Kidney (tissue), 14 donors: ENCODE results near the gene RHBDL1. TPM values are rescaled to one million over a fixed set of nuclear protein-coding genes. Genes with fewer than 3 reads are reported as not detected.

Source experiments
- DNase-seq, 5 donors: peaks; one replicate each; pipeline ENCODE4 v3.0.0-alpha.2; 2013 to 2020
- FAIRE-seq: peaks from 2 replicates; lab custom pipeline; 2012; peaks lifted over from hg19 to GRCh38; lab: Jason Lieb, UNC
- H3K27ac ChIP-seq, 2 donors: one replicate each; pipeline ENCODE4 v1.7.0; 2013; ENCODE audit warnings: low read depth in 2 of 2, low read length in 2 of 2, inconsistent platforms in 1 of 2
- H3K27me3 ChIP-seq: one replicate; pipeline ENCODE4 v1.7.1; 2013; ENCODE audit warnings: low read length, inconsistent platforms; ENCODE audit not compliant: control insufficient read depth, insufficient read depth
- H3K36me3 ChIP-seq, 3 donors: one replicate each; pipeline versions ENCODE4 v1.7.0 to v1.7.1; 2013; ENCODE audit warnings: low read length in 3 of 3, control low read depth in 1 of 3, inconsistent platforms in 1 of 3; ENCODE audit not compliant: insufficient read depth in 3 of 3, control insufficient read depth in 2 of 3
- H3K4me1 ChIP-seq, 3 donors: one replicate each; pipeline versions ENCODE4 v1.7.0 to v1.7.1; 2013; ENCODE audit warnings: low read length in 3 of 3, inconsistent platforms in 1 of 3, low read depth in 1 of 3; ENCODE audit not compliant: control insufficient read depth in 2 of 3, insufficient read depth in 2 of 3
- H3K4me3 ChIP-seq, 3 donors: one replicate each; pipeline versions ENCODE4 v1.7.0 to v1.8.1; 2013; ENCODE audit warnings: low read length in 3 of 3, control low read depth in 1 of 3, inconsistent platforms in 1 of 3
- H3K9ac ChIP-seq, 3 donors: one replicate each; pipeline versions ENCODE4 v1.7.0 to v1.7.1; 2013; ENCODE audit warnings: low read length in 3 of 3, control low read depth in 1 of 3, inconsistent platforms in 1 of 3
- H3K9me3 ChIP-seq, 3 donors: one replicate each; pipeline versions ENCODE4 v1.7.0 to v1.7.1; 2013; ENCODE audit warnings: low read length in 3 of 3, control low read depth in 1 of 3, inconsistent platforms in 1 of 3; ENCODE audit not compliant: control insufficient read depth in 2 of 3, insufficient read depth in 1 of 3
- intact Hi-C: fragments of 100-400 bp; cut with DNase I; formaldehyde crosslinking; loops from one replicate; pipeline ENCODE4 v1.11.1; 2022
- polyA plus RNA-seq: library from polyadenylated mRNA; stranded (reverse); fragments of 350-450 nt; fragmentation: Illumina TruSeq; extraction: RNeasy Lipid Tissue Mini Kit (QIAGEN cat#74804); gene quantifications from one replicate; pipeline ENCODE4 v1.2.3, GENCODE V29; 2014; ENCODE audit warnings: low read depth, low replicate concordance; ENCODE audit not compliant: insufficient read depth
- total RNA-seq: library from RNA; stranded (reverse); fragmentation: NEBNext Ultra II Directional; extraction: Animal tissue kit (Norgen Biotek cat#: 25700); gene quantifications from one replicate; pipeline ENCODE4 v1.2.1, GENCODE V29; 2021
- TF ChIP-seq, protein P1 (sequence below): IDR thresholded peaks from 3 replicates; pipeline ENCODE4 v1.5.1; 2012; ENCODE audit warnings: mild to moderate bottlenecking, moderate library complexity, borderline replicate concordance; ENCODE audit not compliant: insufficient read depth; ENCODE audit errors: extremely low read depth
- donor health status: control.
- donor health status: control.
- donor health status: control.
- donor health status: control.
- donor health status: control.
- donor health status: DM: yes; HTN: yes; CAD: no.
- donor health status: Normal renal cell carcinoma (clear cell type).

RHBDL1 gene
- total and polyA plus RNA-seq, 2 donors from 2014 or later: 0.88 to 9.7 TPM

DNA sequence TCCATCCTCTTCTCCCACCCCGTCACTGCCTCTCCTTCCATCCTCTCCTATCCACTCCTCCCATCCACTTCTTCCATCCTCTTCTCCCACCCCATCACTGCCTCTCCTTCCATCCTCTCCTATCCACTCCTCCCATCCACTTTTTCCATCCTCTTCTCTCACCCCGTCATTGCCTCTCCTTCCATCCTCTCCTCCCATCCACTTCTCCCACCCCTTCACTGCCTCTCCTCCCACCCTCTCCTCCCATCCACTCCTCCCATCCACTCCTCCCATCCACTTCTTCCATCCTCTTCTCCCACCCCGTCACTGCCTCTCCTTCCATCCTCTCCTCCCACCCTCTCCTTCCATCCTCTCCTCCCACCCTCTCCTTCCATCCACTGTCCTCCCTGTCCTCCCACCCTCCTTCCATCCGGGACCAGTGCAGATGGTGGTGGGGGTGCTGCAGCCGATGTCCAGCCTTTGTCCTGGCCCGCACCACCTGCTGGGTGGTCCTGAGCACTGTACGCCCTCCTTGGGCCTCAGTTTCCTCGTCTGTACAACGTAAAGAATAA lies 43.6 kb upstream of the RHBDL1 start:
- no peaks in the 10 kb centered on the region for H3K9me3 ChIP-seq
- H3K36me3 ChIP-seq: peaks cover 0 to 4% (median 0%) of the 10 kb centered on the region in 3 donors
- no peak overlapping the region for H3K9ac ChIP-seq
- intact Hi-C loops: no loop called here
- TF ChIP-seq, protein P1, sequence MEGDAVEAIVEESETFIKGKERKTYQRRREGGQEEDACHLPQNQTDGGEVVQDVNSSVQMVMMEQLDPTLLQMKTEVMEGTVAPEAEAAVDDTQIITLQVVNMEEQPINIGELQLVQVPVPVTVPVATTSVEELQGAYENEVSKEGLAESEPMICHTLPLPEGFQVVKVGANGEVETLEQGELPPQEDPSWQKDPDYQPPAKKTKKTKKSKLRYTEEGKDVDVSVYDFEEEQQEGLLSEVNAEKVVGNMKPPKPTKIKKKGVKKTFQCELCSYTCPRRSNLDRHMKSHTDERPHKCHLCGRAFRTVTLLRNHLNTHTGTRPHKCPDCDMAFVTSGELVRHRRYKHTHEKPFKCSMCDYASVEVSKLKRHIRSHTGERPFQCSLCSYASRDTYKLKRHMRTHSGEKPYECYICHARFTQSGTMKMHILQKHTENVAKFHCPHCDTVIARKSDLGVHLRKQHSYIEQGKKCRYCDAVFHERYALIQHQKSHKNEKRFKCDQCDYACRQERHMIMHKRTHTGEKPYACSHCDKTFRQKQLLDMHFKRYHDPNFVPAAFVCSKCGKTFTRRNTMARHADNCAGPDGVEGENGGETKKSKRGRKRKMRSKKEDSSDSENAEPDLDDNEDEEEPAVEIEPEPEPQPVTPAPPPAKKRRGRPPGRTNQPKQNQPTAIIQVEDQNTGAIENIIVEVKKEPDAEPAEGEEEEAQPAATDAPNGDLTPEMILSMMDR: no peak
- FAIRE-seq: no peak
- no peak for DNase-seq
- no peak overlapping the region for H3K27ac ChIP-seq
- no peak overlapping the region for H3K4me3 ChIP-seq
- no peaks in the 10 kb centered on the region for H3K27me3 ChIP-seq
- peaks cover 0 to 33% (median 12%) of the 10 kb centered on the region in 3 donors for H3K4me1 ChIP-seq

DNA sequence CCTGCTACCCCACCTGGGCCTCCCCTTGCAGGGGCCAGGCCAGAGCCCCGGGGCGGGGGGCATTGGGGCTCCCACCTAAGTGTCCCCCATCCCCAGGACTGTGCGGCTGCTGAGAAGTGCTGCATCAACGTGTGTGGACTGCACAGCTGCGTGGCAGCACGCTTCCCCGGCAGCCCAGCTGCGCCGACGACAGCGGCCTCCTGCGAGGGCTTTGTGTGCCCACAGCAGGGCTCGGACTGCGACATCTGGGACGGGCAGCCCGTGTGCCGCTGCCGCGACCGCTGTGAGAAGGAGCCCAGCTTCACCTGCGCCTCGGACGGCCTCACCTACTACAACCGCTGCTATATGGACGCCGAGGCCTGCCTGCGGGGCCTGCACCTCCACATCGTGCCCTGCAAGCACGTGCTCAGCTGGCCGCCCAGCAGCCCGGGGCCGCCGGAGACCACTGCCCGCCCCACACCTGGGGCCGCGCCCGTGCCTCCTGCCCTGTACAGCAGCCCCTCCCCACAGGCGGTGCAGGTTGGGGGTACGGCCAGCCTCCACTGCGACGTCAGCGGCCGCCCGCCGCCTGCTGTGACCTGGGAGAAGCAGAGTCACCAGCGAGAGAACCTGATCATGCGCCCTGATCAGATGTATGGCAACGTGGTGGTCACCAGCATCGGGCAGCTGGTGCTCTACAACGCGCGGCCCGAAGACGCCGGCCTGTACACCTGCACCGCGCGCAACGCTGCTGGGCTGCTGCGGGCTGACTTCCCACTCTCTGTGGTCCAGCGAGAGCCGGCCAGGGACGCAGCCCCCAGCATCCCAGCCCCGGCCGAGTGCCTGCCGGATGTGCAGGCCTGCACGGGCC lies 42.8 kb upstream of the RHBDL1 start:
- intact Hi-C loops: no loop called here
- FAIRE-seq (no peak), DNase-seq (peak in 2 of 5 donors; percentile 56 to 76)
- Histone ChIP-seq H3K36me3 (no peaks in the 10 kb centered on the region), H3K9ac (no peak overlapping the region), H3K27ac (no peak overlapping the region), H3K4me1 (peaks cover 0 to 38% (median 12%) of the 10 kb centered on the region in 3 donors), H3K9me3 (no peaks in the 10 kb centered on the region), H3K27me3 (no peaks in the 10 kb centered on the region), H3K4me3 (no peak overlapping the region)
- TF ChIP-seq, protein P1: no peak

DNA sequence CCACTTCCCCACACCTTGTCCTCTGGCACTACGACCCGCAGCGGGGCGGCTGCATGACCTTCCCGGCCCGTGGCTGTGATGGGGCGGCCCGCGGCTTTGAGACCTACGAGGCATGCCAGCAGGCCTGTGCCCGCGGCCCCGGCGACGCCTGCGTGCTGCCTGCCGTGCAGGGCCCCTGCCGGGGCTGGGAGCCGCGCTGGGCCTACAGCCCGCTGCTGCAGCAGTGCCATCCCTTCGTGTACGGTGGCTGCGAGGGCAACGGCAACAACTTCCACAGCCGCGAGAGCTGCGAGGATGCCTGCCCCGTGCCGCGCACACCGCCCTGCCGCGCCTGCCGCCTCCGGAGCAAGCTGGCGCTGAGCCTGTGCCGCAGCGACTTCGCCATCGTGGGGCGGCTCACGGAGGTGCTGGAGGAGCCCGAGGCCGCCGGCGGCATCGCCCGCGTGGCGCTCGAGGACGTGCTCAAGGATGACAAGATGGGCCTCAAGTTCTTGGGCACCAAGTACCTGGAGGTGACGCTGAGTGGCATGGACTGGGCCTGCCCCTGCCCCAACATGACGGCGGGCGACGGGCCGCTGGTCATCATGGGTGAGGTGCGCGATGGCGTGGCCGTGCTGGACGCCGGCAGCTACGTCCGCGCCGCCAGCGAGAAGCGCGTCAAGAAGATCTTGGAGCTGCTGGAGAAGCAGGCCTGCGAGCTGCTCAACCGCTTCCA lies 42.0 kb upstream of the RHBDL1 start:
- Histone ChIP-seq H3K9me3 (no peaks in the 10 kb centered on the region), H3K27me3 (no peaks in the 10 kb centered on the region), H3K4me3 (no peak overlapping the region), H3K4me1 (peaks cover 0 to 42% (median 12%) of the 10 kb centered on the region in 3 donors), H3K9ac (no peak overlapping the region), H3K27ac (no peak overlapping the region), H3K36me3 (no peaks in the 10 kb centered on the region)
- TF ChIP-seq, protein P1: no peak
- DNase-seq (no peak), FAIRE-seq (no peak)
- intact Hi-C loops: no loop called here
